Neural cell (in vitro differentiated cells): ENCODE measurements around the gene GABBR2. TPM values are rescaled to one million over a fixed set of nuclear protein-coding genes. Genes with fewer than 3 reads are reported as not detected.

Experiments
- H2AFZ ChIP-seq: fragments of 200-600, 300-800 bp; sonication (generic), shearing (Covaris generic); 2 replicates; pipeline ENCODE4 v1.6.0; 2014; ENCODE audit warnings: low read depth, mild to moderate bottlenecking, antibody characterized with exemption, low read length, moderate library complexity
- H3F3A ChIP-seq: fragments of 200-600 bp; shearing (Covaris generic); 2 replicates; pipeline ENCODE4 v1.6.1; 2016; ENCODE audit warnings: mild to moderate bottlenecking, moderate library complexity, mixed read lengths, antibody characterized with exemption, low read length; ENCODE audit not compliant: insufficient read depth, poor library complexity, severe bottlenecking
- H3K27ac ChIP-seq: fragments of 200-600, 300-800 bp; sonication (generic), shearing (Covaris generic); 2 replicates; pipeline ENCODE4 v1.5.1; 2014; ENCODE audit warnings: mild to moderate bottlenecking, low read length, moderate library complexity
- H3K27me3 ChIP-seq: fragments of 300-800, 200-600 bp; sonication (generic), shearing (Covaris generic); 2 replicates; pipeline ENCODE4 v1.6.0; 2014; ENCODE audit warnings: mild to moderate bottlenecking, low read depth, low read length, moderate library complexity; ENCODE audit not compliant: insufficient read depth
- H3K36me3 ChIP-seq: fragments of 300-800, 200-600 bp; sonication (generic), shearing (Covaris generic); 2 replicates; pipeline ENCODE4 v1.5.1; 2014; ENCODE audit warnings: mild to moderate bottlenecking, antibody characterized with exemption, low read length, moderate library complexity; ENCODE audit not compliant: insufficient read depth
- H3K4me2 ChIP-seq: fragments of 300-800, 200-600 bp; sonication (generic), shearing (Covaris generic); 2 replicates; pipeline ENCODE4 v1.6.0; 2014; ENCODE audit warnings: mild to moderate bottlenecking, low read length
- H3K4me3 ChIP-seq: fragments of 300-800, 200-600 bp; sonication (generic), shearing (Covaris generic); 2 replicates; pipeline ENCODE4 v1.5.1; 2014; ENCODE audit warnings: mild to moderate bottlenecking, low read length, moderate library complexity
- H3K79me2 ChIP-seq: fragments of 200-600 bp; shearing (Covaris generic); replicated peaks from 2 replicates; pipeline ENCODE4 v1.6.0; 2014; ENCODE audit warnings: mild to moderate bottlenecking, low read length, moderate library complexity; ENCODE audit not compliant: insufficient read depth
- H3K9ac ChIP-seq: fragments of 300-800, 200-600 bp; sonication (generic), shearing (Covaris generic); 2 replicates; pipeline ENCODE4 v1.6.1; 2016; ENCODE audit warnings: mild to moderate bottlenecking, low read length, mixed read lengths
- H3K9me2 ChIP-seq: fragments of 200-600 bp; shearing (Covaris generic); 2 replicates; pipeline ENCODE4 v1.6.1; 2016; ENCODE audit warnings: mild to moderate bottlenecking, low read length, mixed read lengths; ENCODE audit not compliant: insufficient read depth
- H3K9me3 ChIP-seq: fragments of 200-600, 300-800 bp; sonication (generic), shearing (Covaris generic); 2 replicates; pipeline ENCODE4 v1.6.1; 2016; ENCODE audit warnings: mild to moderate bottlenecking, mixed run types, low read length, moderate library complexity, mixed read lengths
- H4K20me1 ChIP-seq: fragments of 200-600 bp; shearing (Covaris generic); 2 replicates; pipeline ENCODE4 v1.6.1; 2016; ENCODE audit warnings: mild to moderate bottlenecking, mixed run types; ENCODE audit not compliant: insufficient read depth
- EP300 ChIP-seq: fragments of 450-650 bp; conservative IDR thresholded peaks from 2 replicates; pipeline ENCODE4 v1.6.1; 2014; ENCODE audit warnings: antibody characterized with exemption, mild to moderate bottlenecking, moderate library complexity; ENCODE audit not compliant: poor library complexity, severe bottlenecking
- MXI1 ChIP-seq: fragments of 450-650 bp; conservative IDR thresholded peaks from 2 replicates; pipeline ENCODE4 v1.6.1; 2014; ENCODE audit warnings: antibody characterized with exemption, mild to moderate bottlenecking; ENCODE audit not compliant: poor library complexity, severe bottlenecking
- POLR2AphosphoS5 ChIP-seq: IDR thresholded peaks from 2 replicates; pipeline ENCODE4 v1.6.1; 2012
- RAD21 ChIP-seq: fragments of 450-650 bp; conservative IDR thresholded peaks from 2 replicates; pipeline ENCODE4 v1.6.1; 2014; ENCODE audit warnings: antibody characterized with exemption, mild to moderate bottlenecking, moderate library complexity
- SMC3 ChIP-seq: fragments of 450-650 bp; conservative IDR thresholded peaks from 2 replicates; pipeline ENCODE4 v1.6.1; 2014; ENCODE audit warnings: antibody characterized with exemption, mild to moderate bottlenecking, moderate library complexity; ENCODE audit not compliant: poor library complexity
- TAF1 ChIP-seq: IDR thresholded peaks from 2 replicates; pipeline ENCODE4 v1.6.1; 2012; ENCODE audit warnings: low read depth
- polyA plus RNA-seq: library from polyadenylated mRNA; depleted of rRNA; stranded (reverse); fragments of >200 nt; gene quantifications from 2 replicates; pipeline ENCODE4 v1.2.3, GENCODE V29; 2014
- TF ChIP-seq, protein P1 (sequence below): fragments of 450-650 bp; IDR thresholded peaks from 2 replicates; pipeline ENCODE4 v1.5.1; 2014; ENCODE audit warnings: antibody characterized with exemption, mild to moderate bottlenecking, moderate library complexity; ENCODE audit not compliant: poor library complexity, severe bottlenecking
- TF ChIP-seq, protein P2 (sequence below): IDR thresholded peaks from 2 replicates; pipeline ENCODE4 v1.6.1; 2012; ENCODE audit warnings: borderline replicate concordance

Gene GABBR2
- polyA plus RNA-seq, 1 donor from 2014 or later = 7.1 TPM

DNA sequence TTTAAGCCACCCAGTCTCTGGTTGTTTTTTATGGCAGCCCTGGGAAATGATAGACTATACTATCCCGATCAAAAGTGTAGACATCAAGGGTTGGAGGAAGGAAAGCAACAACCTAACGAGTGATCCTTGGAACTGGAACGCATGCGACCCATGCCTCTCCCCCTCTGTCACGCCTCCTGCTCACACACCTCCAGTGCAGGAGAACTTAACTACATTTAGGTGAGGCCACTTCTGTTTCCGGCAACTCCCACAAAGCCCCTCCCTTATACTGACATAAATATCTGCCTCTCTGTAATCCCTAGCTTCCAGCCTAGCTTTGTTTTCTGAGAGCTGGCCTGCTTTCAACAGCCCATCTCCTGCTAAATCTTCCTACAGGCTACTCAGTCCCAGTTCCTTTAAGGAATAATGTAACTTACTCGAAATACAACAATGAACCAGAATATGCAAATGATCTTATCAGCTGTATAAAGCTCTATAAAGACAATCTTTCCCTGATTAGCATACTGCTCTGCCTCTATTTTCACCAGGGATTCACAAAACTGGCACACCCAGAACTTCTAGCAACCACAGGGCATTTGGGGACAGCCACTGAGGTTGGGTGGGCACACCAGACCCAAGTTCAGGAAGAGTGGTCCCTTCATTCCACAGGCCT, 73.9 kb downstream of the GABBR2 start:
- Histone ChIP-seq H3K9me3 (no peaks in the 10 kb centered on the region), H4K20me1 (no peaks in the 10 kb centered on the region), H3K27me3 (no peaks in the 10 kb centered on the region), H3K9ac (no peak overlapping the region), H3K36me3 (no peaks in the 10 kb centered on the region), H3K79me2 (no peaks in the 10 kb centered on the region), H3K9me2 (no peaks in the 10 kb centered on the region), H3K4me2 (no peak overlapping the region), H2AFZ (no peak overlapping the region), H3K4me3 (no peak overlapping the region), H3K27ac (no peak overlapping the region), H3F3A (no peaks in the 10 kb centered on the region)
- no peak for TF ChIP-seq MXI1
- TF ChIP-seq RAD21 = no peak
- TF ChIP-seq, protein P1, sequence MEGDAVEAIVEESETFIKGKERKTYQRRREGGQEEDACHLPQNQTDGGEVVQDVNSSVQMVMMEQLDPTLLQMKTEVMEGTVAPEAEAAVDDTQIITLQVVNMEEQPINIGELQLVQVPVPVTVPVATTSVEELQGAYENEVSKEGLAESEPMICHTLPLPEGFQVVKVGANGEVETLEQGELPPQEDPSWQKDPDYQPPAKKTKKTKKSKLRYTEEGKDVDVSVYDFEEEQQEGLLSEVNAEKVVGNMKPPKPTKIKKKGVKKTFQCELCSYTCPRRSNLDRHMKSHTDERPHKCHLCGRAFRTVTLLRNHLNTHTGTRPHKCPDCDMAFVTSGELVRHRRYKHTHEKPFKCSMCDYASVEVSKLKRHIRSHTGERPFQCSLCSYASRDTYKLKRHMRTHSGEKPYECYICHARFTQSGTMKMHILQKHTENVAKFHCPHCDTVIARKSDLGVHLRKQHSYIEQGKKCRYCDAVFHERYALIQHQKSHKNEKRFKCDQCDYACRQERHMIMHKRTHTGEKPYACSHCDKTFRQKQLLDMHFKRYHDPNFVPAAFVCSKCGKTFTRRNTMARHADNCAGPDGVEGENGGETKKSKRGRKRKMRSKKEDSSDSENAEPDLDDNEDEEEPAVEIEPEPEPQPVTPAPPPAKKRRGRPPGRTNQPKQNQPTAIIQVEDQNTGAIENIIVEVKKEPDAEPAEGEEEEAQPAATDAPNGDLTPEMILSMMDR = no peak

DNA sequence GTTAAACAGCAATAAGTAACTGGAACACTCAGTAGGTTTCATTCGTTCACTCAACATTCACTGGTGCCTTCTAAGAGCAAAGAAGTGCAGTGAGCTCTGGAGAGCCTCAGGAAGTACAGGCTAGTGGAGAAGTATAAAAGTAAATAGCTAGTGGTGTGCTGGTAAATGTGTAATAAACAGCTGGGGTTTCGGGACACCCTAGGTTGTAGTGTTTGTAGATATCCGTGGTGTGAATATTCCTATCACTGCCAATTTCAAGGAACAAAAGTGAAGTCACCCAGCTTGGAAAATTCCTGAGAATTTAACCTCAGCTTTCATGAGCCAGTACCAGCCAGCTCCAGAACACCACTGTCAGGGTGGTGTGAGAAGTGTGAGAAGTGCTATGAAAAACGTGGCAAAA, 75.9 kb downstream of the GABBR2 start:
- H3K27me3 ChIP-seq = no peaks in the 10 kb centered on the region
- H3K79me2 ChIP-seq = no peaks in the 10 kb centered on the region
- no peak overlapping the region for H3K9ac ChIP-seq
- H3K4me2 ChIP-seq = no peak overlapping the region
- TF ChIP-seq TAF1 (no peak), RAD21 (no peak), EP300 (no peak), MXI1 (no peak), SMC3 (no peak), POLR2AphosphoS5 (no peak)
- TF ChIP-seq, protein P1 = no peak
- TF ChIP-seq, protein P2, sequence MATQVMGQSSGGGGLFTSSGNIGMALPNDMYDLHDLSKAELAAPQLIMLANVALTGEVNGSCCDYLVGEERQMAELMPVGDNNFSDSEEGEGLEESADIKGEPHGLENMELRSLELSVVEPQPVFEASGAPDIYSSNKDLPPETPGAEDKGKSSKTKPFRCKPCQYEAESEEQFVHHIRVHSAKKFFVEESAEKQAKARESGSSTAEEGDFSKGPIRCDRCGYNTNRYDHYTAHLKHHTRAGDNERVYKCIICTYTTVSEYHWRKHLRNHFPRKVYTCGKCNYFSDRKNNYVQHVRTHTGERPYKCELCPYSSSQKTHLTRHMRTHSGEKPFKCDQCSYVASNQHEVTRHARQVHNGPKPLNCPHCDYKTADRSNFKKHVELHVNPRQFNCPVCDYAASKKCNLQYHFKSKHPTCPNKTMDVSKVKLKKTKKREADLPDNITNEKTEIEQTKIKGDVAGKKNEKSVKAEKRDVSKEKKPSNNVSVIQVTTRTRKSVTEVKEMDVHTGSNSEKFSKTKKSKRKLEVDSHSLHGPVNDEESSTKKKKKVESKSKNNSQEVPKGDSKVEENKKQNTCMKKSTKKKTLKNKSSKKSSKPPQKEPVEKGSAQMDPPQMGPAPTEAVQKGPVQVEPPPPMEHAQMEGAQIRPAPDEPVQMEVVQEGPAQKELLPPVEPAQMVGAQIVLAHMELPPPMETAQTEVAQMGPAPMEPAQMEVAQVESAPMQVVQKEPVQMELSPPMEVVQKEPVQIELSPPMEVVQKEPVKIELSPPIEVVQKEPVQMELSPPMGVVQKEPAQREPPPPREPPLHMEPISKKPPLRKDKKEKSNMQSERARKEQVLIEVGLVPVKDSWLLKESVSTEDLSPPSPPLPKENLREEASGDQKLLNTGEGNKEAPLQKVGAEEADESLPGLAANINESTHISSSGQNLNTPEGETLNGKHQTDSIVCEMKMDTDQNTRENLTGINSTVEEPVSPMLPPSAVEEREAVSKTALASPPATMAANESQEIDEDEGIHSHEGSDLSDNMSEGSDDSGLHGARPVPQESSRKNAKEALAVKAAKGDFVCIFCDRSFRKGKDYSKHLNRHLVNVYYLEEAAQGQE = no peak
- no peaks in the 10 kb centered on the region for H3K36me3 ChIP-seq
- H3F3A ChIP-seq = no peaks in the 10 kb centered on the region
- no peak overlapping the region for H3K27ac ChIP-seq
- no peak overlapping the region for H3K4me3 ChIP-seq
- H2AFZ ChIP-seq = no peak overlapping the region
- H3K9me2 ChIP-seq = no peaks in the 10 kb centered on the region
- H4K20me1 ChIP-seq = no peaks in the 10 kb centered on the region
- H3K9me3 ChIP-seq = no peaks in the 10 kb centered on the region
